HG03045 (cell line): ENCODE results near the gene SLC35D3.
"Not testable (repeated sequence)": the region's sequence is repeated elsewhere in the genome, so short reads cannot be mapped to it uniquely, and the experiment has no call there.

ENCODE experiments used
- ATAC-seq: cut with Tn5 transposase; IDR thresholded peaks from one replicate; pipeline ENCODE4 v1.9.1; 2021; ENCODE audit warnings: mild to moderate bottlenecking, moderate library complexity; ENCODE audit not compliant: unreplicated experiment

The SLC35D3 gene

GRCh38 chr6:136922685-136923006 lies 545 bp downstream of the SLC35D3 start:
- no peak for ATAC-seq

GRCh38 chr6:136923116-136923953 lies 1.2 kb downstream of the SLC35D3 start:
- no peak for ATAC-seq

DNA sequence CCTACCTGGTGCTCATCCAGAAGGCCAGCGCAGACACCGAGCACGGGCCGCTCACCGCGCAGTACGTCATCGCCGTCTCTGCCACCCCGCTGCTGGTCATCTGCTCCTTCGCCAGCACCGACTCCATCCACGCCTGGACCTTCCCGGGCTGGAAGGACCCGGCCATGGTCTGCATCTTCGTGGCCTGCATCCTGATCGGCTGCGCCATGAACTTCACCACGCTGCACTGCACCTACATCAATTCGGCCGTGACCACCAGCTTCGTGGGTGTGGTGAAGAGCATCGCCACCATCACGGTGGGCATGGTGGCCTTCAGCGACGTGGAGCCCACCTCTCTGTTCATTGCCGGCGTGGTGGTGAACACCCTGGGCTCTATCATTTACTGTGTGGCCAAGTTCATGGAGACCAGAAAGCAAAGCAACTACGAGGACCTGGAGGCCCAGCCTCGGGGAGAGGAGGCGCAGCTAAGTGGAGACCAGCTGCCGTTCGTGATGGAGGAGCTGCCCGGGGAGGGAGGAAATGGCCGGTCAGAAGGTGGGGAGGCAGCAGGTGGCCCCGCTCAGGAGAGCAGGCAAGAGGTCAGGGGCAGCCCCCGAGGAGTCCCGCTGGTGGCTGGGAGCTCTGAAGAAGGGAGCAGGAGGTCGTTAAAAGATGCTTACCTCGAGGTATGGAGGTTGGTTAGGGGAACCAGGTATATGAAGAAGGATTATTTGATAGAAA lies 2.0 kb downstream of the SLC35D3 start:
- no peak for ATAC-seq

GRCh38 chr6:136926383-136926782 lies 4.3 kb downstream of the SLC35D3 start:
- no peak for ATAC-seq

DNA sequence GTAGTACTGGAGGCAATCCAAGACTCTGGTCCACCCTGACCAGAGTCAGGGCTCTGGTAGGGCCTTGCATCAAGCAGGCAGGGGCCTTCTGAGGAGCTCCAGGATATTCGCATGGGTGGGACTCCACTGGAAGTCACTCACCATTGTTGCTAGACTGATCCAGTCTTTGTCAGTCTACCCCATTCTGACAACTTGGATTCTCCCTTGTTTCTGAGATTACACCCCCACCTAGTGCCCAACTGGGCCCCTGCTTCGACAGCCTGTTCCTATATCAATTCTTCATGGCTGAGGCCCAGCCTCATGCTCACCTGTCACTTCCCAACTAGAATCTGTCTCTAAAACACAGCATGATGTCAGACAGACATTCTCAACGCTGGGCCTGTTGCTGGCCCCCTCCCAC lies 5.2 kb downstream of the SLC35D3 start:
- no peak for ATAC-seq

GRCh38 chr6:136930528-136930927 lies 8.4 kb downstream of the SLC35D3 start:
- ATAC-seq, result no peak

GRCh38 chr6:136932599-136932998 lies 10.5 kb downstream of the SLC35D3 start:
- ATAC-seq, result no peak

DNA sequence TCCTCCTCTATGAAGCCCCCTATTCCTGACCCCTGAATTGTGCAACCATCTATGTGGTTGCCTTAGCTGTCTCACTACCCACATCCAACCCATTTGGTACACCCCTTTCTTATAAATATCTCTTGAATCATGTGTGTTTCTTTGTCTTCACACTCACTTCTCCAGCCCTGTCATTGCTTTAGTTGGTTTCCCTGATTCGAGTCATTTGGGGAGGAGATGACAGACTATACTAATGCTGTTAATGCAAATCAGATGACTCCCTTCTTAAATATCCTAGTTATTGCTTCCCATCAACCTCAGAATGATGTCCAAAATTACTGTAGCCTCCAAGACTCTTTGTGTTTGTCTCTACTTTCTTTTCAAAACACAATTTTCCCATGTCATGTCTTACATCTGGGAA lies 23.0 kb downstream of the SLC35D3 start:
- ATAC-seq, result no peak

DNA sequence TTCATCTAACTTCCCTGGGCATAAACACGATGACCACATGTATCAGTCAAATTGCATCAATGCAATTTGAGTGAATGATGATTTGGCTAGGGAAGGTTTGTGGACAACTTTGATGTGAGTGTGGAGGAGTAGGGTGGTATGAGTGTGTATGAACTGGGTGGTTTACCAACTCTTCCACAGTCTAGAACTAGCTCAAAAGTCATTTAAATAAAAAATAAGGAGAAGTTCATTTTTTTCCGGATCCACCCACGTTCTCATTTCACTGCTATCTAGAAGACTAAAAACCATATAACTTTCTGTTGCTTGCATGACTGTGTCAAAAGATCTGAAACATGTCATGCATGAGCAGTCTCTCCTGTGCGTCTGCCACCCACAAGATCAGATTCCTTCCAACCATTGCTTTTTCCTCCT lies 23.6 kb downstream of the SLC35D3 start:
- ATAC-seq, result no peak

GRCh38 chr6:136947037-136947436 lies 24.9 kb downstream of the SLC35D3 start:
- ATAC-seq, result no peak

GRCh38 chr6:136949957-136950356 lies 27.9 kb downstream of the SLC35D3 start:
- ATAC-seq, result not testable (repeated sequence)

- no peak for ATAC-seq
Observed at GRCh38 chr6:136950436-136951126, 28.5 kb downstream of the SLC35D3 start.

GRCh38 chr6:136952714-136953260 lies 30.7 kb downstream of the SLC35D3 start:
- ATAC-seq, result no peak

GRCh38 chr6:136955123-136955522 lies 33.0 kb downstream of the SLC35D3 start:
- no peak for ATAC-seq

DNA sequence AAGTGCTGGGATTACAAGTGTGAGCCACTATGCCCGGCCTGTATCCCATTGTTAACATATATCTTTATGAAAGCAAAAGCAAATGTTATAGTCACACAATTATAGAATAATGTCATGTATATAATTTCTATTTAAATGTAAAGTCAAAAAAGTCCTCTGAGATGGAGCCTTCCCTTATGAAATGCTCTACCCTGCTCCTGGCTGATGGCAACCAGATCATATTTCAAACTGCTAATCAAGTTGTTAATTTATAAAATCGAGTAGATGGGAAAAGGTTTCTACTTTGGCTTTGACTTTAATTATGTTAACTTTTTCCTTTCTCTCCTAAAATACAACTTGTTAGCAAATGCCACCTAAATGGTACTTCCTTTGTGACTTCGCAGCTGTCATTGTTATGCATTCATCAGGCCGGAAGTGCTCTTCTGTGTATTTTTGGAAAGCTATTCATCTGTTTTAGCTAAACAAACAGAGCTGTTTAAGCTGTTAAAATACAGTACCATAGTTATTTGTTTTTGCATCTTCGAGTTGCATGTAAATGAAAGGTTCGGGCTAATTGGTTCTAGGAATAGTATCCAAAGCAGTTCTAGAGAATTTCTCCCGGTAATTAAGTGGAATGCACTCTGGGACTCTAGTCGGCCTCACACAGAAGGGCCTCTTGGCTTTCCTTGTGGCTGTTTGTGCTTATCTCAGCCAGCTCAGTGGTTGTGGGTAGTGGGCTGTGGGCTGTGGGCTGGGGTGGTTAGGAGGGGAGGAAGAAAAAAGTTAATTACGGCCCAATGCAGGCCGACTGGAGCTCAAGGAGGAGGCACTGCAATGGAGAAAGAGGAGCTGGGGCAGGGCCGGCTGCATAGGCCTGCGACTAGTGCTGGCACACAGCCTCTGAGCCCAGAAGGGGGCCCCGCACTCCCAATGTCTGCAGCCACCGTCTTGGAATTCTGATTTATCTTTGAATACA lies 34.8 kb downstream of the SLC35D3 start:
- no peak for ATAC-seq

DNA sequence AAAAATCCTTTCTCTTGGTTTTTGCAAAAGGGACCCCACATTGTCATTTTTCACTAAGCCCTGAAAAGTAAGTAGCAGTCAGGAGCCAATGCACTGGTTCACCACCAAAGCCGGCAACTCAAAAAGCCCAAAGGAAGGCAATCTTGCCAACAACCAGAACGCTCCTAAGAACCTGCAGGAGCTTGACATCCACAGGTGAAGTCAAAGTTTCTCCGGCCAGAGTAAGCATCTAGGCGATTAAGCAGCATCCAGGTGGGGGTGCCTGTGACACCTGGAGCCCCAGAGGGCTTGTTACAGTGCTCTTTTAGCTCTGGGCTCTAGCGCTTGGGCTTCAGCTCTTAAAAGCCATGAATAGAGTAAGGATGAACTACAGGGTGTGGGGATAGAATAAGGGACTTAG lies 36.1 kb downstream of the SLC35D3 start:
- ATAC-seq, result no peak

- no peak for ATAC-seq
Observed at GRCh38 chr6:136959471-136959891, 37.4 kb downstream of the SLC35D3 start.

- ATAC-seq, result not testable (repeated sequence)
Observed at GRCh38 chr6:136959935-136960334, 37.8 kb downstream of the SLC35D3 start.

DNA sequence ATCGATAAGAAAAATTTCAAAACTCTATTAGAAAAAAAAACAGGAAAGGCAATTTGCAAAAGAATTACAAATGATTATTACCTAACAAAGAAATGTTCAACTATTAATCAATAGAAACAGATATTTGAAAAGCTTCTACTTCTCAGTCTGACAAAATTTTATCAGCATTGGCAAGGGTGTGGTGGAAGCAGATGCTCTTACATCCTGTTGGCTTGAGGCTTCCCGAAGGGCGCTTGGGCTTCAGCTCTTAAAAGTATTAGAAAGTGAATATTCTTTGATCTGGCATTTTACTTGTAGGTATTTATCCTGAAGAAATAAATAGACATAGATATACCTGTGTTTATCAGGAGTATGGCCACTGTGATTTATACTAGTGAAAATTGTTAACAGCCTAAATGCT lies 38.7 kb downstream of the SLC35D3 start:
- no peak for ATAC-seq

GRCh38 chr6:136961848-136962247 lies 39.7 kb downstream of the SLC35D3 start:
- no peak for ATAC-seq
